Mesodermal cell (in vitro differentiated cells): ENCODE data around the gene CREB3L1.
A peak's percentile ranks its signal among the peaks of the same experiment; 100 is the strongest.

ENCODE experiments used
- H3K27ac ChIP-seq: 2 replicates; pipeline ENCODE4 v1.7.0; 2013; ENCODE audit warnings: mild to moderate bottlenecking, low read depth, low read length, moderate library complexity; ENCODE audit not compliant: severe bottlenecking
- H3K36me3 ChIP-seq: 2 replicates; pipeline ENCODE4 v1.7.1; 2013; ENCODE audit warnings: mild to moderate bottlenecking, low read length, moderate library complexity; ENCODE audit not compliant: control insufficient read depth, insufficient read depth
- H3K4me1 ChIP-seq: one replicate; pipeline ENCODE4 v1.7.1; 2013; ENCODE audit warnings: mild to moderate bottlenecking, low read length; ENCODE audit not compliant: insufficient read depth, control insufficient read depth, poor library complexity, severe bottlenecking
- H3K4me3 ChIP-seq: 2 replicates; pipeline ENCODE4 v1.7.0; 2013; ENCODE audit warnings: low read length, control low read depth, mild to moderate bottlenecking; ENCODE audit not compliant: insufficient read depth, poor library complexity, severe bottlenecking; ENCODE audit errors: extremely low read depth
- H3K9me3 ChIP-seq: 2 replicates; pipeline ENCODE4 v1.7.1; 2013; ENCODE audit warnings: mild to moderate bottlenecking, low read length, moderate library complexity; ENCODE audit not compliant: control insufficient read depth
- WGBS, 2 experiments: methylation state at CpG; one replicate each; pipeline ENCODE4 v1.1.5; 2013; ENCODE audit warnings: missing lambda C conversion rate in 2 of 2; ENCODE audit not compliant: insufficient coverage in 2 of 2; 5-methylcytosine and 5-hydroxymethylcytosine counted together

The CREB3L1 gene

GRCh38 chr11:46360878-46361277, 83.4 kb downstream of the CREB3L1 start:
- peaks cover 18% of the 10 kb centered on the region for H3K36me3 ChIP-seq
- H3K9me3 ChIP-seq: no peaks in the 10 kb centered on the region
- H3K27ac ChIP-seq: peak overlapping the region; percentile 74
- no peak overlapping the region for H3K4me3 ChIP-seq
- WGBS, 2 experiments: 80 to 87% methylated on average over 4 to 6 of the region's 7 CpGs
- H3K4me1 ChIP-seq: peaks cover 45% of the 10 kb centered on the region

DNA sequence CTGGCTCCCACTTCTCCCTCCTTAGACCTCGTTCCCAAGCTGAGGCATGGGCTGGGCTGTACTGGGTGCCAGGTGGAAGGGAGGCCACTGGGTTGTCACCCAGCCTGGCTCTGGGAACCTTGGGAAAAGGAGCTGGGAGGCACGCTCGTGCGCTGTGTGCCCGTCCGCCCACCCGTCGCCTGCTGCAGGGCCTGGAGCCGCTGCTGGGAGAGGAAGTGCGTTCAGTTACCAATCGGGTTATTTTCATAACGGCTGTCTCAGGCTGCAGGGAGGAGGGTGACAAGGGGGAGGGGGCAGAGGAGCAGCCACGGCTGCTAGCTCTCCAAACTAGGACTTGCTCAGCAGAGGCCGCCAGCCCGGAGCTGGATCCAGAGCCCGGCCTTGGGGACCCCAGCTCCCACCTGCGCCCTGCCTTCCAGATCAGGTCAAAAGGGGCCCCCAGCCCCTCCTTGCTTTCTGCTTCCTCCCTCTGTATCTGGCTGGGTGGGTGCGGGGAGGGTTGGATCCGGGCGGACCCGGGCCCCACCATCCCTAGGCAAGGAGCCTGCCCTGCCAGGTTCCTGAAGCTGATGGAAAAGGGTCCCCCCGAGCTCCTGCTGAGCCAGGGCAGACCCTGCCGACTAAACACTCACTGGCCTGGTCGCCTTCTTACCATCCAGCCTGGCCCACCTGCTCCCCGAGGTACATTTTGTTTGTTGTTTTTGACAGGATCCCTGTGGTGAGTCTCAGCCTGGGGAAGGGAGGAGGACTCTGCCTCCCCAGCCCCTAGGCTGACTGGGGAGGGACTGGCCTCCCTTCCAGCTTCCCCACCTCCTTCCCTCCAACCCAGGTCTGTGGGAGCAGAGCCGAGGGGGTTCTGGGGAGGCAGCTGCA, 84.1 kb downstream of the CREB3L1 start:
- WGBS, 2 experiments: 67 to 73% methylated on average over 18 to 19 of the region's 26 CpGs
- H3K27ac ChIP-seq: peak overlapping the region; percentile 74
- peaks cover 12% of the 10 kb centered on the region for H3K36me3 ChIP-seq
- H3K4me3 ChIP-seq: no peak overlapping the region
- no peaks in the 10 kb centered on the region for H3K9me3 ChIP-seq
- peaks cover 42% of the 10 kb centered on the region for H3K4me1 ChIP-seq

GRCh38 chr11:46362156-46363030, 84.9 kb downstream of the CREB3L1 start:
- WGBS, 2 experiments: 95% methylated on average over 19 of the region's 20 CpGs
- no peak overlapping the region for H3K4me3 ChIP-seq
- peak overlapping the region; percentile 86 for H3K27ac ChIP-seq
- peaks cover 34% of the 10 kb centered on the region for H3K4me1 ChIP-seq
- peaks cover 12% of the 10 kb centered on the region for H3K36me3 ChIP-seq
- H3K9me3 ChIP-seq: no peaks in the 10 kb centered on the region

GRCh38 chr11:46363031-46363407, 85.6 kb downstream of the CREB3L1 start:
- Histone ChIP-seq H3K4me3 (no peak overlapping the region), H3K9me3 (no peaks in the 10 kb centered on the region), H3K4me1 (peaks cover 34% of the 10 kb centered on the region), H3K36me3 (peaks cover 15% of the 10 kb centered on the region), H3K27ac (peak overlapping the region; percentile 86)
- 64 to 66% methylated on average over 9 of the region's 9 CpGs for WGBS, 2 experiments

GRCh38 chr11:46363455-46364005, 86.1 kb downstream of the CREB3L1 start:
- no peak overlapping the region for H3K4me3 ChIP-seq
- 82 to 89% methylated on average over 18 to 21 of the region's 21 CpGs for WGBS, 2 experiments

DNA sequence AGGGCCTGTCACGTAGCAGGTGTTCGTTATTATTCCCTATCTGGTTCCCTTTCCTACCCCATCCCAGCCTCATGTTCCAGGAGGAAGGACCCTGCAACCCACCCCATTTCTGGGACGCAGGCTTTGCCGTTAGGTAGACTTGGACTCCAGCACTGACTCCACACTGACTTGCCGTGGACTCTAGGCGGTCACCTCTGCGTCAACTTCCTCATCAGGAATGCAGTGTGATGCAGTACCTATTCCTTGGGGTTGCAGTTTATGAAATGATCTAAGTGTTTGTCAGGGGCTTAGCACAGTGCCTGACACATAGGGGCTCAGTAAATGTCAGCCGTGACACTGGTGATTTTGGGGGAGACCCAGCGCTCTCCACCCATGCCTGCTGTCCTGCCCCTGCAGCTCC, 86.6 kb downstream of the CREB3L1 start:
- H3K4me3 ChIP-seq: no peak overlapping the region
- H3K27ac ChIP-seq: no peak overlapping the region
- 92 to 96% methylated on average over 4 to 9 of the region's 9 CpGs for WGBS, 2 experiments

More at GRCh38 chr11:46363455-46364005, 86.1 kb downstream of the CREB3L1 start:
- peaks cover 20% of the 10 kb centered on the region for H3K36me3 ChIP-seq
- no peaks in the 10 kb centered on the region for H3K9me3 ChIP-seq
- peak overlapping the region; percentile 86 for H3K27ac ChIP-seq
- H3K4me1 ChIP-seq: peaks cover 34% of the 10 kb centered on the region

DNA sequence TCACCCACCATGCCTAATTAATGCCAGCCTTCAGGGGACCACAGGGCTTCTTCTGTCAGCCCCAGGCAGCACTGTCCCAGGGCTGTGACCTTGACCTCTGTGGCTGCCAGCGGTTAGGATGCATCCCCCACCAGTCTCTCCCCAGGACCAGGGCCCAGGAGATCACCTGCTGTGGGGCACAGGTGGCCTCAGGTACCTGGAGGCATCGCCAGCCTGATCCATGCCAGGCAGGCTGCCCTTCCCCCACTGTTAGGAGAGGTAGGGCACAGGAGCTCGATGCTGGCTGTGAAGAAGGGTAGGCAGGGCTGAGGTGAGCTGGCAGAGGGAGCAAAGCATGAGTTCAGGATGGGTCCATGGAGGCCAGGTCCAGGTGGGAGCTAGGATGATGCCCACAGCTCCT, 87.3 kb downstream of the CREB3L1 start:
- Histone ChIP-seq H3K9me3 (no peaks in the 10 kb centered on the region), H3K4me3 (no peak overlapping the region), H3K27ac (no peak overlapping the region), H3K4me1 (peaks cover 41% of the 10 kb centered on the region), H3K36me3 (peaks cover 25% of the 10 kb centered on the region)
- WGBS, 2 experiments: 93 to 100% methylated on average over 2 to 3 of the region's 3 CpGs

More for the DNA sequence above, 86.6 kb downstream of the CREB3L1 start:
- Histone ChIP-seq H3K36me3 (peaks cover 22% of the 10 kb centered on the region), H3K9me3 (no peaks in the 10 kb centered on the region), H3K4me1 (peaks cover 35% of the 10 kb centered on the region)

- WGBS, 2 experiments: 94 to 95% methylated on average over 17 to 22 of the region's 22 CpGs
- H3K9me3 ChIP-seq: no peaks in the 10 kb centered on the region
- peaks cover 40% of the 10 kb centered on the region for H3K4me1 ChIP-seq
- H3K27ac ChIP-seq: no peak overlapping the region
- peaks cover 37% of the 10 kb centered on the region for H3K36me3 ChIP-seq
- H3K4me3 ChIP-seq: no peak overlapping the region
Measured at GRCh38 chr11:46366260-46366659, 88.8 kb downstream of the CREB3L1 start.

DNA sequence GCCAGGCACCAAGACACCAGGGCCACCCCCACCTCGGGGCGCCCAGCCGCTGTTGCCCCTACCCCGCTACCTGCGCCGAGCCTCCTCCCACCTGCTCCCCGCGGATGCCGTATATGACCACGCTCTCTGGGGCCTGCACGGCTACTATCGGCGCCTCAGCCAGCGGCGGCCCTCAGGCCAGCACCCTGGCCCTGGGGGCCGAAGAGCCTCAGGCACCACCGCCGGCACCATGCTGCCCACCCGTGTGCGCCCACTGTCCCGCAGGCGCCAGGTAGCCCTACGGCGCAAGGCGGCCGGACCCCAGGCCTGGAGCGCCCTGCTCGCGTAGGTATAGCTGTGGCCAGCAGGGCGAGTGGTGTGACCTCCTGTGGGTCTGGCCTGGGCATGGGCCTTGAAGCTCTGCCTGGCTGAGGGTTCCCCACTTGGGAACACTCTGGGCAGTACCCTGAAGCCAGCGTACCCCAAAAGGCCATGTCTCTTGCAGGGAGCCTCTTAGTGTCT, 89.2 kb downstream of the CREB3L1 start:
- Histone ChIP-seq H3K27ac (no peak overlapping the region), H3K4me1 (peaks cover 36% of the 10 kb centered on the region), H3K36me3 (peaks cover 41% of the 10 kb centered on the region), H3K9me3 (no peaks in the 10 kb centered on the region), H3K4me3 (no peak overlapping the region)
- 96 to 97% methylated on average over 28 to 30 of the region's 31 CpGs for WGBS, 2 experiments

- no peak overlapping the region for H3K4me3 ChIP-seq
- H3K36me3 ChIP-seq: peaks cover 45% of the 10 kb centered on the region
- peaks cover 29% of the 10 kb centered on the region for H3K4me1 ChIP-seq
- WGBS, 2 experiments: 35 to 56% methylated on average over 19 to 23 of the region's 32 CpGs
- no peaks in the 10 kb centered on the region for H3K9me3 ChIP-seq
- peak overlapping the region; percentile 23 for H3K27ac ChIP-seq
Measured at GRCh38 chr11:46367244-46367915, 89.9 kb downstream of the CREB3L1 start.
